NCI-H146 treated with DMSO at 0.1 percent for 48 hours (cell line): ENCODE measurements around the gene EPB41L3.

Experiments used
- DNase-seq: peaks from one replicate; lab custom pipeline; 2025; ENCODE audit not compliant: unreplicated experiment; lab: John Stamatoyannopoulos, UW

The EPB41L3 gene

DNA sequence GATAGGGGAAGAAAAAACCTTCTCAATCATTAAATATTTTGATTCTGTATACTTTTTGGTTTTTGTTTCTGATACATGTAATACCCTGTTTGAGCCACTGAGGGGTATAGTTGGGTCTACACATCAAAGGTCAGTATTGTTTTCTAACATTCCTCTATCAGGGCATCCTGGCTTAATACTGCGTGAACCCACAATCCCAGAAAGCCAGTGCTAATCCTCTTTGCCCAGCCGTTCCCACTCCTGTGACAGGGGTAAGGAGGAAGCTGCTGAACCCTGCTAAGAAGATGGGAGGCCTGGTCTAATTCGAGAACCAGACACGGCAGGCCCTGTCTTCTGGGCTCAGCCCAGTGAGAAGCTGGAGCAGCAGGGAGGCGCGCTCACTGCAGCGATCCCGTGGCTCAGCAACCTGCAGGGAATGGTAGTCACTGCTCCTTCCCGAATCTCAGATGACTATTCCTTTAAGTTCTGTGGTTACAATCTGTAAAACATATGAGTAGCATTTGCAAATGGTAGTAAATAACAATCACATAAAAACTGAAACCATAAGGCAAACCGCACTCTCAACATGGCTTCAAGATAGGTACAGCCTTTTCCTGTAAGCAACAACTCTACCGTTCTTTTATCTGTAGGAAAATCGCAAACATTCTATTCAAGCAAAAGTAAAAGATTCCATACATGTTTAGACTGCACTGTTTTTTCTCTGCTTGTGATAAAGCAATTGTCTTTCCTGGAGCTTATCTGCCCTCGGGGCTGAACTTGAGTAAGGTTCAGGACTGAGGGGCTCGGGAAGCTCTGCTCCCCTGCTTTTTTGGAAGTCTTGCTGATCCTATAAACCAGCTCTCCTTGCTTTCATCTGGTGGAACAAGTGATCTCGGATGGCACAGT, 87.0 kb downstream of the EPB41L3 start:
- no peak for DNase-seq

DNA sequence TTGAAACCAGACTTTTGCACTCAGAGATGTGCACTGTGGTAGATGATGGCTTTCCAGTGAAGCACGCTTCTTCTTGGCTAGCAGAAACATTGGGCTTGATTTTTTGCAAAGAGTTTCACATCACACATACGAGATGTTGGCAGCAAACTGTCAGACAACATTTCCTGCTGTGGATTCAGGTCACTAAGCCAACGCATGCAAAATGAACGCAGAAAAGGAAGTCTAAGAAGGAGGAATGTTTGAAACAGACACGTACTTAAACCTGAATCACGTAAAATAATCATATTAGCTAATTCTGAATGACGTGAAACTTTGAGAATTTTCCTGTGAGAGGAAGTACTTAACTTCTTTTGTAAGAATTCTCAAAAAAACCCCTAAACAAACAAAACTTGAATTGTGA, 88.1 kb downstream of the EPB41L3 start:
- no peak for DNase-seq

DNA sequence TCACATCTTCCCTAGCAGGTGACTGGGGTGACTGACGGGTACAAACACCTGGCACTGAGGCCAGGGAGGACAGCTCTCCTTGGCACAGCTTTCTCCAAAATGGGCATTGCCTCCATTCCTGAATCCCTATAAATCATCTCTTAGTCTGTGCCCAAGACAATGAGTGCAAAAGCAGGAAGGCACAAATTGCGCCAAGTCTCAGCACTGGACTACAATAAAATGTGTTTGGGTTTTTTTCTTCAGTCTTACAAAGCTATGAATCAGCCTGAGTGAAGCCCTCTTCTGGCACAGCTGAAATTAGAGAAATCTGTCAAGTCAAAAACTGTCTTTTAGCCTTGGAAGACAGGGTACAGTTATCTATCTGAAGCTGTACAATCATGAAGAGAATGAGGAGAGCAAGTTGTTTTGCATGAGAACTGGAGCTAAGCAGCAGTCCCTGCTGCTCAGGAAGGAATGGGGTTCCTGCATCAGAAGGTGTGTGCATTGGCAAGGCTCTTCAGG, 90.8 kb downstream of the EPB41L3 start:
- DNase-seq, result no peak

DNA sequence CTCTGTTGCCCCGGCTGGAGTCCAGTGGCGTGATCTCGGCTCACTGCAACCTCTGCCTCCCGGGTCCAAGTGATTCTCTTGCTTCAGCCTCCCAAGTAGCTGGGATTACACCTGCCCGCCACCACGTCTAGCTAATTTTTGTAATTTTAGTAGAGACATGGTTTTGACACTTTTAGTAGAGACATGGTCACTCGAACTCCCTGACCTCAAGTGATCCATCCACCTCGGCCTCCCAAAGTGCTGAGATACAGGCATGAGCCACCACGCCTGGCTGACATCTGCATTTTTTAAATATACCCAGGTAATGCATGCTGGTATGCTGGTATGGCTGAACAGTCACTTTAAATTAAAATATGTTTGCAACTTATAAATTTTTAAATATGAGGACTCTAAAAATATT, 91.9 kb downstream of the EPB41L3 start:
- DNase-seq, result no peak

DNA sequence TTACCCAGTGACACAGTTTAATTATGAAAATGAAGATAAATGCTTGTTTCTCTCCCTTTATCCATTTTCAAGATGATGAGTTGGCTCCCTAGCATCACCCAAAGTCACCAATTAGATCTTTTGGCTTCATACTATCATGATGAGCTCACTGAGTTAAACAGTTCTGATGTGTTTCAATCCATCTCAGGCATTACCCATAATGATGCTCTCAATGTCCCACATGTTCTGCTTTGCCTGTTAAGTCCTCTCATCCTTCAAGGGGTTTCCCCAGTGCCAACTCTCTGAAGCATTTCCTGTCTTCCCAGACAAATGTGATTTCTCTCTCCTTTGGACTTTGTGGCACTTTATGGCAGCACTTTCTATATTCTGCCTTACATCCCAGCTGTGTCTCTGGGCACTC, 92.6 kb downstream of the EPB41L3 start:
- no peak for DNase-seq

DNA sequence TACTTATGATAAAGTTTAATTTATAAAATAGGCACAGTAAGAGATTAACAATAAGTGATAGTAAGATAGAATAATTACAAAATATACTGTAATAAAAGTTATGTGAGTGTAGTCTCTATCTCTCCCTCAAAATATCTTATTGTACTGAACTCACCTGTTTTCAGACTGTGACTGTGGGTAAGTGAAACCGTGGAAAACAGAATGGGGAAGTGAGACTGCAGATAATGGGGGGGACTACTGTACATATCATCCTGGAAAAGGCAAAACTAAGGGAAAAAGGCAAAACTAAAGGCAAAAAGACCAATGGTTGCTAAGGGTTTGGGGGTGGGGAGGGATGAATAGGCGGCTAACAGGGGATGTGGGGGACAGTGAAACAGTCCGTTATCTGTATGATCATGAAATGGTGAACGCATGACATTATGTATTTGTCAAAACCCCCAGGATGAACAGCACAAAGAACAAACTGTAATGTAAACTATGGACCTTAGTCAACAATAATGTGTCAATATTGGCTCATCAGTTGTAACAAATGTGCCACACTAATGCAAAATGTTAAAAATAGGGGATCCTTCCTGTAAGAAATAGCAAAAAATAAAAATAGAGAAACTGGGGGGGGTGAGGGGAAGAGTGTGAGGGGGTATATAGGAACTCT, 93.8 kb downstream of the EPB41L3 start:
- no peak for DNase-seq

DNA sequence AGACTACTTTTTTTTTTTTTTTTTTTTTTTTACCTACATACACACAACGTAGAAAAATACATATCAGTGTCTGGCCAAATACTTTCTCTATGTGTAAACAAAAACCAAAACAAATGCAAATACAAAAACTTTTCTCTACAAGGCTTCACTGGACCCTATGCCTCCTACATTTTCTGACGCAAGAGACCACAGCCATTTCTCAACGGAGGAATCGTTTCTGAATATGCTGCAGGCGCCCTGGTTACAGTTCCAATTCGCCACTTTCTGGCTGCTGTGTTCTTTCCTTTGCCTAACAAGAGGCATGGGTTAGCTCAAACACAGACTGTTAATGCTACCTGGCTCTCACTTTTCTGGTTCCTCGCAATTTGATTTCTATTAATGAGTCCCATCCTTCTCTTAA, 96.4 kb downstream of the EPB41L3 start:
- no peak for DNase-seq

DNA sequence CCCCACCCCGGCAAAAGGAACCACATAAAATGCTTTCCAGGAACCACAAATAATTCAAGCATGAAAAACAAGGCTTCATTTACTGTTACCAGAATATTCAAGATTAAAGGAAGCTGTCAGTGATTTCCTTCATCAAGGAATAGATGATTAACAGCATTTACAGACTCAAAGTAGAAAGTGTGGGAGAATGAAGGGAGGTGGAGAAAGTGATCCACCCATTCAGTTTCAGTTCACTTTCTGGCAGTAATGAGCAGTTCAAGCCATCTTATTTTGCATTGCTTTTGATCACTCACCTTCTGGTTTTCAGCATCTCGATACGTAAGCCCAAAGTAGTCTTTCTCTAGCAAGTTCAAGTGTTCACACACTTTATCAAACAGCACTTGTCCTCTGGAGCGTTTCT, 99.0 kb downstream of the EPB41L3 start:
- no peak for DNase-seq

DNA sequence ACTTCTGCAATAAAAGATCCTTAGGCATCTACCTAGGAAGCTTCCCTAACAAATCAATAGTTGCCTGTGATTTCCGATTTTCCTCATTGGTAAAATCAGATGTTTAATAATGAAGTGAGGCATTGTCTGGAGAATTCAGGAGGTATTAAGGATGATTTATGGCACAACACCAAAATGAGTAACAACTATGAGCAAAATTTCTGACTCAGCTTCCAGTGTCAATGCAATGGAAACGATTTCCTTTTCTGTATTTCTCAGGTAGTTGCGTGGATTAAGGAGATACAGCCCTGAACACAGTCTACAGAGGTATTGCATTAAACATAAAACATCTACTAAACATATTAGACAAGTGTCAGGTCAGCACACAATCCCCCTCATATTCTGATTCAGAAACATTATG, 99.5 kb downstream of the EPB41L3 start:
- DNase-seq, result no peak

DNA sequence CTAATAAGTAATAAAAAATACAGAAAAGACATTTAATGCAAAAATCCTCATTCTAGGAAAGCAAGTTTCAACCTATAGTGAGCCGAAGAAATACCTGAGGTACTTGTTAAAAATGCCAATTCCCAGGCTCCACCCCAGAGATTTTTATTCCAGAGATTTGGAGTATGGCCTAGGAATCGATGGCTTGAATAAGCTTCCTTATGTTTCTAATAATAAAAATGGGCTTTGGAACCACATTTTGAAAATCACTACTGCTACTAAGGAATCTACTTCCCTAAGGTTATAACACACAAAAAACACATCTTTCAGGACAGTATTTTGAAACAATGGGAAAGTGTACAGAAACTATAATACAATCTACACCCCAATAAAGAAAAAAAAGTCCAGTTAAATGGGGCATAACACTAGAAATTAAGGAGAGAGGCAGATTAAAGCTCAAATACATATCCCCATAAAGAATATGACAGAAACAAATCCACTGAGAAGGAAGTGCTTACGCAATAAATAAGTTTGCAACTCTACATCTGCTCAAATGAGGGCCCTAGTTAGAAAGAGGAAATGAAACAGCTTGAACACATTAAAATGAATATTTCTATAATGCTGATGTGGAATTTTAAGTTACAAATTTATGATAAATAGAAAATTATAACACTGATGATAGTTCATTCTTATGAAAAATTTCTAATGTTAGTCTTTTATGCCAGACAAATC, 103.7 kb downstream of the EPB41L3 start:
- DNase-seq, result no peak

DNA sequence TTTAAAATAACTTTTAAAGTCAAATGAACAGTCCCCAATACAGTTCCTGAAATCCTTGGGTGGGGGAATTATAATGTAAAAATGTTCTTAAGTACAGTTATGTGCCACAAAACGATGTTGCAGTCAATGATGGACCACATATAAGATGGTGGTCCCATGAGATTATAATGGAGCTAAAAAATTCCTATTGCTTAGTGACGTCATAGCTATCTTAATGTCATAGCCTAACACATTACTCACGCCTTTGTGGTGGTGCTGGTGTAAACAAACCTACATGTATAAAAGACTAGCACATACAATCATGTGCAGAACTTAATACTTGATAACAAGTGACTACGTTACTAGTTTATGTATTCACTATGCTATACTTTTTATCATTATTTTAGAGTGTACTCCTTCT, 109.4 kb downstream of the EPB41L3 start:
- DNase-seq, result no peak

DNA sequence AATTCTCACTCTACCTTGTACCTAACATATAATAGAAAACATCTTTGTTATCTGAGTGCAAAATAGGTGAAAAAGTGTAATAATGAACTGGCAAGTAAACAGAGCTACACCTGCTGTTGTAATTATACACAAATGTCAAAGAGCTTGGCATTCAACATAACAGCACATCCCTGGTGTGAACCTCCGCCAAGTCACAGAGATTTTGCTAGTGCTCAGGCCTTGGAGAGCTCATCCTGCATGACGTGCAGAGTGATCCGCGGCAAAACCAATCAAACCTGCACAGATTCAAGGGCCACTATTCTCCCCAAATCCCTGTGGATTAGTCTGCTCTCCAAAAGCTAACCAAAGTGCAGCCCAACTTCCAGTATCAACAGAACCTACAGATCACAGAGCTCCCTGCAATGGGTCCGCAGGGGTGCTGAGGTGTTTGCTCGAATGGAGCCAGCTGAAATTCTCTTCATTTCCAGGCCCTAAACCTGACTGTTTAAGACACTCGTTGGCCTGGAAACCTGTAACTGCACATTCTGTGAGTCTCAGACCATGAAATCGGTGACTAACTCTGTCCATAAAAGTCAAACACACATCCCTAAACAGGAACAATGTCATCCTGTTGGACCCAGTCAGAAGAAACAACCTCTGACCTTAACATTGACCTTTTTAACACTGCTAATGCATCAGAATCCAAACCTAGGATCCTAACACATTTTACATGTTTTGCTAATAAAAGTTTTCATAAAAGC, 111.8 kb downstream of the EPB41L3 start:
- no peak for DNase-seq

DNA sequence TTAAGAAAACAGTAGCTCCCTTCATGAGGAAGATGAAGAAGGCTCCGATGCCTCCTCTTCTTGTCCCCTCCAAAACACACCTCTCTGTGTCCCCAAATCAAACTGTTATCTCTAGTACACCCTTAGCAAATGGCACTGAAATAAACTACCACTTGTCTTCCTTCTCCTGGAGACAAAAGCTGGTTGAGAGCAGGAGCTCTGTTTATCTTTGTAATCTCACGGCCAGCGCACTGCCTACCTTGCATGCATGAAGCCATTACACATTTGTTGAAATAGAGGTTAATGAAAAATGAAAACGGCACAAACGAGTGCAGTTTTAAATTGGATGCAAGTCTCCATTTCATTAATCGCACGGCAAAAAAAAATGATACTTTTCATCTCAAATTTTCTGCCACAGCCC, 113.7 kb downstream of the EPB41L3 start:
- DNase-seq, result no peak

DNA sequence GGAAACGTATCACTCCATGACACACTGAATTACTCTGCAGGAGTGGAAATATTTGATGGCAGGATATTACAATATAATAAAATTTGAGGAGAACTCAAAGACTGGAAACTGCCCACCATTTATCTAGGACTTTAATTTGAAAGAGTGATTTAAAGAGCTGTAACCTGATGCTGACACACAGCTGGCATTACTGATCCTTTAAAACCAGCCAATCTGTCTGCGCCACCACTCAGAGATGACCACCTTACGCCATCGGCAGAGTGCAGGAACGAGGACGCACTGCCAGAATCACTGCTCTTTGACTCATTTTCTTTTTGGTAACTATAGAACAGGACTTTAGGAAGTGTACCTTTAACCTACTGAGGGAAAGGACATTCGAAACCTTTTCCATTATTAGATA, 114.1 kb downstream of the EPB41L3 start:
- DNase-seq, result no peak

DNA sequence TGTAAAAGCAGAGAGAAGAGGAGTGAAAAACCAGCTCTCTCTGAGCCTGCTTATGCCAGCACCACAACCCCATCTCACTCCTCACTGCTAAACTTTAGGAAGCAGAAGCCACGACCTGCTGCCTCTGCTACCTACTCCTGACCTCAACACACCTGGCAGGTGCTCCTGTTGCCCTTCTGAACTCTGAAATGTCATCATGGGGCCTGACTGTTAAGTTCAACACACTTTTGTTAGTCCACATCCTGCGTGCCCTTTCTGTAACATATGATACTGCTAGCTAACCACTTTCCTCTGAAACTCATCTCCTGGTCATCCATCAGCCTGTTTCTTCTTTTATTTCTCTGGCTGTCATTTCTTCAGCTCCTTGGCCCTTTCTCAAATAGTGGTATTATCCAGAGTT, 118.1 kb downstream of the EPB41L3 start:
- DNase-seq, result no peak

DNA sequence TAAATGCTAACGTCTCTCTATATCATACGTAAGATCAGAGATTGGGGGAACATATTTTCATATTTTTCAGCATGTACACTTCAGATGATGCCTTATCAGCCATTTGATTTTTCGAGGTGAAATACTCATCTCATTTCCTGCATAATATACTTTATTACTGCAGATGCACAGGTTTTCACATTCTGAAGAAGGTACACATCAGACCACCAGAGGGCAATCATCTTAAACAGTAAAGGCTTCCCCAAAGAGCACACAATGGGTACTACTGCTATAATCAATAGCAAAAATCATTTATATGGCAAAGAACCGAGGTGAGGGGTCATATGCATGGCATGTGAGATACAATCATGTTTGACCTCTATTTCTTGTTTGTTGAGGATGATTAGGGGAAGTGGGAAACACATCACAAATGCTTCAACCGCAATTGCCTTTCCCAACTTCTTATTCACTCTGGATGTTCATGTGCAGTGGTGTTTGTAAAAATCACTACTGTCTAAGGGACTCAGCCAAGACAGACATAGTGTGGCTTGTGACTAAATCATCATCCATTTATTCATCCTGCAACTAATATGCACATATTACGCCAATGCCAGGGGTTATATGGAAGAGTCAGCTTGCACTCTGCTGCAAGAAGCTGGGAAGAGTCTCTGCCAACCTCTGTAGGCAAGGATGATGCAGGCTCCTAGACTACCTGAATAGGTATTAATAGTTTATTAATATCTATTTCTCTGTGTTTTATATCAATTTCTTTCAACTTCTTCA, 118.7 kb downstream of the EPB41L3 start:
- no peak for DNase-seq

DNA sequence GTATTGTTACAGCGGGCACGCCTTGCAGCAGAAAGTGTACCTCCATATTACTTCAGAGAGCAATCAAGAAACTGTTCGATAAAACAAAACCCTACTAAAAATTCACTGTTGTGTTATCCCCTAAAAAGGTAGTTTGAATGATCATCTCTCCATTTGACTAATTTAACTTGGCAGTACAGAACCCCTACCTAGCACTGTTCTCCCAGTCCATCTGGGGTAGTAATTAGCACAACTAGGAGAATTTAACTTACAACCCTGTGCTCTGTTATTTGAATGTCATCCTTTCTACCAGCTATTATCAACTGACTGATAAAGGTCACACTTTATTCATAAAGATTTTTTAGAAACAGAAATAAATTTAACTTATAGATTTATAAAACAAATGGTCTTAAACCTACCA, 121.2 kb downstream of the EPB41L3 start:
- DNase-seq, result no peak

DNA sequence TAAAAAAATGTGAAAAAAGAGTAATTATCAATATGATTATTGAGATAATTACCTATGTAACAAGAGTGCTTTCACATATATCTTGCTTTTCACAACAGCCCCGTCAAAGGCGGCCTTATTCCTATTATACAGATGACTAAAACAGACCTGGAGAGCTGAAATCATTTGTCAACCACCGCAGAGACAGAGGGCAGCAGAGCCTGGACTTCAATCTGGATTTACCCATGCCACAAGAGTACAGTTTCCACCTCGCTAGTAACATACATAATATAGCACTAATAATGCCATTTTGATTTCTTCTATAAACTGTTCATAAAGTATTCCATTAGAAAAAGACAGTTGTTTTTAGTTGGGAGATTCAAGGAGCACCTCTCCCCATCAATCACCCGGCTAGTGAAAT, 121.8 kb downstream of the EPB41L3 start:
- no peak for DNase-seq

DNA sequence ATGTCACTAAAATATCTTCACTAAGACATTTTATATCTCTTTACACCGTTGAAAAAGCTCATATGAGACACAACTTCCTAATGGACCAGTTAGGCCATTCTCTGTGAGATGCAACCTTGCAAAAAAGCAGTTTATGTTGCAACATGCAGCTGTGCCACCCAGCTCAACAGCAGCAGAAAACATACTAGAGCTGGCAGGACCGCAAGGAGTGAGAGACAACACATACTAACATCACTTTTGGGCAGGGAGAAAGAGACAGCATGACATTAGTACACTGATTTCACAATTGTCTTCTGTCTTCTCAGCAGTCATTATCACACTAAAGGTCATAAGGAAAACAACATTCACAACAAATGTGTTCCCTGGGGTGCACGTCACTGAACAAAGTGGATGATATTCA, 122.9 kb downstream of the EPB41L3 start:
- no peak for DNase-seq

DNA sequence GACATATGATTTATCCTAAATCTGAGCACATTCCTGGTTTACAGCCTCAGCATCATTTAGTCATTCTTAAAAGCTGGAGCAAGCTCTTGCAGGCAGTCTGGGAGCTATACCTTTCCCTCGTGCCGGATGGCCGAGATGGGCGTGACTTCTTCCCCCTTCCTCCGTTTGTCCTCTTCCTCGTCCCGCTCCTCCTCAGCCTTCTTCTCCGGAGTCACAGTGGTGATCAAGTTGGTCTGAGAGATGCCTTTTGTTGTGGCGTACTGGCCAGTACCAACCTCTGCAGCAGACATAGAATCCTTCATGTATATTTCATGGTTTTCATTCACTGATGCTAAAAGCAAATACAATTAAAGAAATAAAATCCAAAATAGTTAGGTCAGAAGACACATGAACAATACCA, 124.2 kb downstream of the EPB41L3 start:
- DNase-seq, result no peak
